ENCODE measurements around the gene DHRS7B.

Gene DHRS7B

GRCh38 chr17:21157586-21158370, 31.0 kb downstream of the DHRS7B start:
- ChIA-PET CTCF (no interaction called here), POLR2A (ENCODE audit: low non-redundant PET) (no interaction called here)
- no peak for DNase-seq (ENCODE audit: low spot score)
- no peak overlapping the region for H3K27ac ChIP-seq
- no peak for TF ChIP-seq CTCF (conservative IDR thresholded peaks at IDR 0.05; ENCODE audit: low read depth)

DNA sequence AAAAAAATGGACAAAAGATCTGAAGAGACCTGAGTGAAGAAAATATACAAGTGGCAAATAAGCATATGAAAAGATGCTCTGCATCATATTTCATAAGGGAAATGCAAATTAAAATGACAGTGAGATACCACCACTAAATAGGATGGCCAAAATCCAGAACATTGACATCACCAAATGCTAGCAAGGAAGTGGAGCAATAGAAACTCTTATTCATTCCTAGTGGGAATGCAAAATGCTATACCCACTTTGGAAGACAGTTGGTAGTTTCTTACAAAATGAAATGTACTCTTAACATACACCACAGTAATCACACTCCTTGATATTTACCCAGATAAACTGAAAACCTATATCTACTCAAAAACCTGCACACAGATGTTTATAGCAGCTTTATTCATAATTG, 33.6 kb downstream of the DHRS7B start:
- no peak overlapping the region for H3K27ac ChIP-seq
- TF ChIP-seq CTCF (conservative IDR thresholded peaks at IDR 0.05; ENCODE audit: low read depth): no peak
- CTCF ChIA-PET: interaction anchor here (0.6 kb wide), 1 partner anchor 125 kb away, joined by 3 read pairs; no protein-coding TSS in a partner anchor
- POLR2A ChIA-PET (ENCODE audit: low non-redundant PET): no interaction called here
- no peak for DNase-seq (ENCODE audit: low spot score)

DNA sequence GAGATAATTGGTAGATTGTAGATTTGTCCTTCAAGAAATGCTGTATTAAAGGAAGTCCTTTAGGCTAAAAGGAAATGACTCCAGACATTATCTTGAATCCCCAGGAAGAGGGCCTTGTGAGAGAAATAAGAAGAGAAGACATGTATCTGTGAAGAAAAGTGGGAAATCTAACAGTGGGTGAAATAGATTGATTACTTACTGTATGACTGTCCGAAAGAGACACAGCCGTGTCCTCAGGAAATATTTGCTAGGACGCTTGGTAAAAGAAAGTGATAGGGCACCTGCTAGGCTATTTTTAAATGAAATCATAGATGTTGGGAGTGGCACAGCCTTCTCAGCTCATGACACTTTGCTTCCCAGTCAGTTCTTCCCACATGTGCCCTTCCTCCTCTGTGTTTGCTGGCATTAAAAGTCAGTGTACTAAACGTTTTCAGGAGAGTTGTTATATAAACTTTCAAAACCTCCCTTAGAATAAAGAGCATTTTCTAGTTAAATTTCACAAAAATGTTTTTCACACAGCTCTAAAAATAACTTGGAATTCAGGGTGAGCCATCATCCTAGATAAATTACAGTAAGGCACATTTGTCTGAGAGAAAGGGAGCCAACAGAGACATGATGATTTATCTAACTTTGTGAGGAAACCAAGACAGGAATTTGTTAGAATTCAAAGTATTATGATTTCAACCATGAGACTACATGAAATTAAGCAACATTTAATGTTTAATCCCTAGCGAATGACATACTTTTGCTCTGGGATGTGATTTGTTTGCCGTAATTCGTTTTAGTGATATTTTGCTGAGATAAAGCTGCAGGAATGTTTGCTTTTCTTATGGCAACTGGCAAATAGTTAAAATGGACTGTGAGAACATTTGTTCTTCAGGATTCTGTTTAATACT, 35.0 kb downstream of the DHRS7B start:
- ChIA-PET CTCF (no interaction called here), POLR2A (ENCODE audit: low non-redundant PET) (no interaction called here)
- no peak overlapping the region for H3K27ac ChIP-seq
- TF ChIP-seq CTCF (conservative IDR thresholded peaks at IDR 0.05; ENCODE audit: low read depth): no peak
- no peak for DNase-seq (ENCODE audit: low spot score)

GRCh38 chr17:21162394-21162775, 35.6 kb downstream of the DHRS7B start:
- POLR2A ChIA-PET (ENCODE audit: low non-redundant PET): no interaction called here
- no peak overlapping the region for H3K27ac ChIP-seq
- no peak for TF ChIP-seq CTCF (conservative IDR thresholded peaks at IDR 0.05; ENCODE audit: low read depth)
- DNase-seq (ENCODE audit: low spot score): no peak
- CTCF ChIA-PET: no interaction called here

DNA sequence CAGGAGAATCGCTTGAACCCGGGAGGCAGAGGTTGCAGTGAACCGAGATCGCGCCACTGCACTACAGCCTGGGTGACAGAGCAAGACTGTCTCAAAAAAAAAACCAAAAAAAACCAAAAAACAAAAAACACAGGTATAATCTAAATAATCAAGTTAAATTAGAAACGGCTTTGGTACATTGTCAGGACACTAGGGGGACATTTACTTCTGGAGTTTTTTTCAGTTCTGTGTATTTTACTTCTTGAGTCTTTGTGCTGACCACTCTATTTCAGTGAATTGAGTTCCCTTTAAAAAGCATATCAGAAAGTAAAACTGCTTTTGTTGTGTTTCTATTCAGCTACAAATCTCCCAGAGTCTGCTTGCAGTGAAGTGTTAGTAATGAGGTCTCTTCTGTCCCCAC, 36.3 kb downstream of the DHRS7B start:
- no peak overlapping the region for H3K27ac ChIP-seq
- DNase-seq (ENCODE audit: low spot score): no peak
- ChIA-PET POLR2A (ENCODE audit: low non-redundant PET) (no interaction called here), CTCF (no interaction called here)
- no peak for TF ChIP-seq CTCF (conservative IDR thresholded peaks at IDR 0.05; ENCODE audit: low read depth)

GRCh38 chr17:21164216-21164615, 37.5 kb downstream of the DHRS7B start:
- ChIA-PET POLR2A (ENCODE audit: low non-redundant PET) (no interaction called here), CTCF (no interaction called here)
- no peak for TF ChIP-seq CTCF (conservative IDR thresholded peaks at IDR 0.05; ENCODE audit: low read depth)
- H3K27ac ChIP-seq: no peak overlapping the region
- no peak for DNase-seq (ENCODE audit: low spot score)
